Endodermal cell (in vitro differentiated cells): ENCODE measurements around the gene ABCA7. TPM values are rescaled to one million over a fixed set of nuclear protein-coding genes. Genes with fewer than 3 reads are reported as not detected.

Experiments used
- DNase-seq: peaks from one replicate; pipeline ENCODE4 v3.0.0-alpha.2; 2017
- H3K27ac ChIP-seq: 2 replicates; pipeline ENCODE4 v1.5.1; 2013; ENCODE audit warnings: mild to moderate bottlenecking, low read depth, low read length, moderate library complexity
- H3K27me3 ChIP-seq: 2 replicates; pipeline ENCODE4 v1.6.1; 2013; ENCODE audit warnings: mild to moderate bottlenecking, low read length, moderate library complexity; ENCODE audit not compliant: insufficient read depth, control insufficient read depth, poor library complexity, severe bottlenecking
- H3K36me3 ChIP-seq: 2 replicates; pipeline ENCODE4 v1.7.0; 2013; ENCODE audit warnings: mild to moderate bottlenecking, low read length, moderate library complexity; ENCODE audit not compliant: control insufficient read depth, insufficient read depth
- H3K4me1 ChIP-seq: one replicate; pipeline ENCODE4 v1.7.0; 2013; ENCODE audit warnings: low read length; ENCODE audit not compliant: control insufficient read depth, insufficient read depth
- H3K4me3 ChIP-seq: 2 replicates; pipeline ENCODE4 v1.5.1; 2013; ENCODE audit warnings: mild to moderate bottlenecking, low read length, moderate library complexity
- H3K9ac ChIP-seq: 2 replicates; pipeline ENCODE4 v1.6.1; 2013; ENCODE audit warnings: mild to moderate bottlenecking, low read length, moderate library complexity; ENCODE audit not compliant: poor library complexity, severe bottlenecking; ENCODE audit errors: extremely low read depth
- H3K9me3 ChIP-seq: 2 replicates; pipeline ENCODE4 v1.6.1; 2013; ENCODE audit warnings: mild to moderate bottlenecking, low read length, moderate library complexity; ENCODE audit not compliant: control insufficient read depth
- H3K27ac Mint-ChIP-seq: 2 replicates; pipeline ENCODE4 v1.8.0; 2020; ENCODE audit warnings: mixed read lengths
- H3K27me3 Mint-ChIP-seq: 2 replicates; pipeline ENCODE4 v1.8.0; 2021; ENCODE audit warnings: mild to moderate bottlenecking, mixed read lengths; ENCODE audit not compliant: insufficient read depth
- H3K36me3 Mint-ChIP-seq: 2 replicates; pipeline ENCODE4 v1.8.0; 2020; ENCODE audit warnings: low read depth, mixed read lengths
- H3K4me1 Mint-ChIP-seq: 2 replicates; pipeline ENCODE4 v1.8.0; 2020; ENCODE audit warnings: mixed read lengths
- H3K4me3 Mint-ChIP-seq: 2 replicates; pipeline ENCODE4 v1.8.0; 2020; ENCODE audit warnings: mild to moderate bottlenecking, moderate library complexity, mixed read lengths
- H3K9me3 Mint-ChIP-seq: 2 replicates; pipeline ENCODE4 v1.8.0; 2020; ENCODE audit warnings: mild to moderate bottlenecking, mixed read lengths
- WGBS, 2 experiments: methylation state at CpG; one replicate each; pipeline versions ENCODE4 v1.1.5 to v1.1.7; 2013; ENCODE audit warnings: missing lambda C conversion rate in 2 of 2, mixed read lengths in 1 of 2; ENCODE audit not compliant: insufficient coverage in 1 of 2, insufficient read length in 1 of 2; 5-methylcytosine and 5-hydroxymethylcytosine counted together
- total RNA-seq, 2 donors: library from RNA; stranded (reverse); fragmentation: NEBNext Ultra II Directional in 1 of 2; extraction: Animal tissue kit (Norgen Biotek cat#: 25700) in 1 of 2; gene quantifications; 2 replicates in 1 of 2; 3 replicates in 1 of 2; pipeline ENCODE4 v1.2.1, GENCODE V29; 2021
- TF ChIP-seq, protein P1 (sequence below): fragments of 200-600 bp; sonication (generic); conservative IDR thresholded peaks from 2 replicates; pipeline ENCODE4 v1.5.0; 2021; ENCODE audit warnings: antibody characterized with exemption, mild to moderate bottlenecking

ABCA7 gene
- total RNA-seq, 2 donors from 2014 or later: 67.2 to 68.7 TPM

DNA sequence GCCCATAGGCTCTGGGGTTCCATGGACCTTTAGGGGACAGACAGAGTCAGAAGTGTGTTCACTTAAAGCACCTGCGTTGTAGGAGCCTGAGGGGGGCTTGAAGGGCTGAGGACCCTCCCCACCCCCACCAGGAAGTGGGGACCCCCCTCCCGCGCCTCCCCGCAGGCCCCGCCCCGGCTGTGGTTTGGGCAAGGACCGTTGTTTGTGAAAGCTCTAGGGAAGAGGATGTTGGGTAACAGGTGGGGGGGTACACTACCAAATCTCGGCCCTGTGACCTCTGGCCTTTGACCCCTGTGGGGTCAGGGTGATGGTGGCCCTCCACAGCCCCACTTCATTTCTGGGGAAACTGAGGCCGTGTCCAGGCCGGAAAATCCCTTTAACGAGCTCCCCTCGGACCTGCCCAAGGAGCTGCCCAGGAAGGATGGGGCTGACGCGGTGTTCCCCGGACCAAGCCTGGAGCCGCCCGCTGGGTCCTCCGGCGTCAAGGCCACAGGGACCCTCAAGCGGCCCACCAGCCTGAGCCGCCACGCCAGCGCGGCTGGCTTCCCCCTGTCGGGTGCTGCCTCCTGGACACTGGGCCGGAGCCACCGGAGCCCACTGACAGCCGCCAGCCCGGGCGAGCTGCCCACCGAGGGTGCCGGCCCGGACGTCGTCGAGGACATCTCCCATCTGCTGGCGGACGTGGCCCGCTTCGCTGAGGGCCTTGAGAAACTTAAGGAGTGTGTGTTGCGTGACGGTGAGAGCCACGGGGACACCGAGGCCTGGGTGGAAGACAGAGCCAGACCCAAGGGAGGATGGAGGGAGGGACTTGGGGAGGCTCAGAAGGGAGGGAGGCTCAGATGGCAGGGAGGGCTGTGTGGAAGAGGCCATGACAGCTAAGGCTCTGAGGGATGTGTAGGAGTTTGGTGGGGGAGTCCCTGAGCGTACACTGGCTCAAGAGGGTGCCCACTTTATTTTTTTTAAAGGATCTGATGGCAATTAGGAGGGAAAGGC is 28.4 kb downstream of the ABCA7 start:
- no peaks in the 10 kb centered on the region for H3K36me3 ChIP-seq
- Mint-ChIP-seq H3K27ac (no peak overlapping the region), H3K4me1 (peaks cover 5% of the 10 kb centered on the region), H3K36me3 (no peaks in the 10 kb centered on the region), H3K27me3 (peaks cover 65% of the 10 kb centered on the region), H3K4me3 (no peak overlapping the region), H3K9me3 (no peaks in the 10 kb centered on the region)
- no peak overlapping the region for H3K4me3 ChIP-seq
- H3K9ac ChIP-seq: no peak overlapping the region
- TF ChIP-seq, protein P1, sequence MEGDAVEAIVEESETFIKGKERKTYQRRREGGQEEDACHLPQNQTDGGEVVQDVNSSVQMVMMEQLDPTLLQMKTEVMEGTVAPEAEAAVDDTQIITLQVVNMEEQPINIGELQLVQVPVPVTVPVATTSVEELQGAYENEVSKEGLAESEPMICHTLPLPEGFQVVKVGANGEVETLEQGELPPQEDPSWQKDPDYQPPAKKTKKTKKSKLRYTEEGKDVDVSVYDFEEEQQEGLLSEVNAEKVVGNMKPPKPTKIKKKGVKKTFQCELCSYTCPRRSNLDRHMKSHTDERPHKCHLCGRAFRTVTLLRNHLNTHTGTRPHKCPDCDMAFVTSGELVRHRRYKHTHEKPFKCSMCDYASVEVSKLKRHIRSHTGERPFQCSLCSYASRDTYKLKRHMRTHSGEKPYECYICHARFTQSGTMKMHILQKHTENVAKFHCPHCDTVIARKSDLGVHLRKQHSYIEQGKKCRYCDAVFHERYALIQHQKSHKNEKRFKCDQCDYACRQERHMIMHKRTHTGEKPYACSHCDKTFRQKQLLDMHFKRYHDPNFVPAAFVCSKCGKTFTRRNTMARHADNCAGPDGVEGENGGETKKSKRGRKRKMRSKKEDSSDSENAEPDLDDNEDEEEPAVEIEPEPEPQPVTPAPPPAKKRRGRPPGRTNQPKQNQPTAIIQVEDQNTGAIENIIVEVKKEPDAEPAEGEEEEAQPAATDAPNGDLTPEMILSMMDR: no peak
- peaks cover 5% of the 10 kb centered on the region for H3K4me1 ChIP-seq
- peaks cover 80% of the 10 kb centered on the region for H3K27me3 ChIP-seq
- no peak overlapping the region for H3K27ac ChIP-seq
- no peak for DNase-seq
- 93 to 94% methylated on average over 25 to 43 of the region's 45 CpGs for WGBS, 2 experiments
- no peaks in the 10 kb centered on the region for H3K9me3 ChIP-seq

DNA sequence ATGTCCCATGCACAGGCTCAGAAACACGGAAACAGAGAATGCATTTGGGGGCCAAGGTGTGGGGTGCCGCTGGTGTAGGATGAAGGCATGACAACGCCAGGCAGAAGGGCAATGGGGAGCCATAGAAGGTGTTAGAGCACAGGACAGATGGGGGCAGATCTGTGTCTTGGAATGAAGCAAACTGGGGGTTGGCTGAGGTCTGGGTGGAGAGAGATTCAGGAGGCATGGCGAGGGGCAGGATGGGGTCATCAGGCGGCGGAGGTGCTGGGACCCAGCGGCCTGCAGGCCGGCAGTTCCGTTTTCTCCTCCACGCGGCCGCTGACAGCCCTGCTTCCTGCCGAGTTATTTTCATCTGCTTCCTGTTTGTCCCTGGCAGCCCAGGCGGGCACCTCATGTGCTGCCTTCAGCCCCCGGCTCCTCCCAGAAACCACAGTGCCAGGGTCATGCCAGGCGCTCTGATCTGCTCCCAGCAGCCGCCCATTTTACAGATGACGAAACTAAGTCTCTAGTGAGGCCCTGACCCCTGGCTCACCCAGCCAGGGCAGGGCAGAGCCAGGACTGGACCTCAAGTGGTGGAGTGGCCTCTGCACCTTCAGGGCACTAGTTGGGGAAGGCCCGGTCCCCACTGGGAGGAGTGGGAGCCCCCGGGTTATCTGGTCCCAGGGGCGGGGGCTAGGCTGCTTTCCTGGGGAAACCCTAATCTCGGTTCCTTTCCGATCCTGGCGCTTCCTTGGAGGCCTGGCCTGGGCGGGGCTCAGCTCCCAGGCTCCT is 29.3 kb downstream of the ABCA7 start:
- Mint-ChIP-seq H3K36me3 (no peaks in the 10 kb centered on the region), H3K4me1 (peaks cover 4% of the 10 kb centered on the region), H3K4me3 (no peak overlapping the region), H3K9me3 (no peaks in the 10 kb centered on the region), H3K27ac (no peak overlapping the region), H3K27me3 (peaks cover 63% of the 10 kb centered on the region)
- DNase-seq: no peak
- Histone ChIP-seq H3K27ac (no peak overlapping the region), H3K27me3 (peaks cover 78% of the 10 kb centered on the region), H3K4me1 (peaks cover 5% of the 10 kb centered on the region), H3K9me3 (no peaks in the 10 kb centered on the region), H3K4me3 (no peak overlapping the region), H3K9ac (no peak overlapping the region), H3K36me3 (no peaks in the 10 kb centered on the region)
- 91 to 92% methylated on average over 19 to 25 of the region's 25 CpGs for WGBS, 2 experiments
- TF ChIP-seq, protein P1: no peak

DNA sequence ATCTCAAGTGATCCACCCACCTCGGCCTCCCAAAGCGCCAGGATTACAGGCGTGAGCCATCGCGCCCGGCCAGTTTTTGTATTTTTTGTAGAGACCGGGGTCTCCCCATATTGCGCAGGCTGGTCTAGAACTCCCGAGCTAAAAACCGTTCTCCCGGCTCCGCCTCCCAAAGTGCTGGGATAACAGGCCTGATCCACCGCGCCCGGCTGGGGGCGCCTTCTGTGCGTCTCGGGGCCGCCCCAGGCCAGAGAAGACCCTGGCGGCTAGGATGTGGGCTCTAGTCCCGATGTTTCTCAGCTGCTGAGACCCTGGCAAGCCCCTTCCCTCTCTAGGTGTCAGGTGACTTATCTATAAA is 30.6 kb downstream of the ABCA7 start:
- peaks cover 56% of the 10 kb centered on the region for H3K27me3 Mint-ChIP-seq
- no peak overlapping the region for H3K4me3 ChIP-seq
- H3K36me3 ChIP-seq: no peaks in the 10 kb centered on the region
- WGBS, 2 experiments: 17 to 22% methylated on average over 21 of the region's 21 CpGs
- peaks cover 5% of the 10 kb centered on the region for H3K4me1 ChIP-seq
- TF ChIP-seq, protein P1: peak; percentile 60
- no peak overlapping the region for H3K4me3 Mint-ChIP-seq
- no peak overlapping the region for H3K27ac ChIP-seq
- no peaks in the 10 kb centered on the region for H3K4me1 Mint-ChIP-seq
- H3K9ac ChIP-seq: no peak overlapping the region
- no peaks in the 10 kb centered on the region for H3K9me3 ChIP-seq
- no peak overlapping the region for H3K27ac Mint-ChIP-seq
- no peaks in the 10 kb centered on the region for H3K9me3 Mint-ChIP-seq
- peak; percentile 82 for DNase-seq
- peaks cover 1% of the 10 kb centered on the region for H3K36me3 Mint-ChIP-seq
- peaks cover 69% of the 10 kb centered on the region for H3K27me3 ChIP-seq
